Peyer's patch (tissue), 4 donors: ENCODE measurements around the gene NANOS1. TPM values are rescaled to one million over a fixed set of nuclear protein-coding genes. Genes with fewer than 3 reads are reported as not detected.

Source experiments
- DNase-seq, 3 donors: peaks; one replicate each; pipeline ENCODE4 v3.0.0-alpha.2; 2017 to 2019
- H3K27ac ChIP-seq, 4 donors: fragments of 200-600 bp; sonication (generic); one replicate each; pipeline ENCODE4 v1.5.1; 2016 to 2019
- H3K27me3 ChIP-seq, 2 donors: fragments of 200-600 bp; sonication (generic); one replicate each; pipeline ENCODE4 v1.5.1; 2019
- H3K36me3 ChIP-seq, 3 donors: fragments of 200-600 bp; sonication (generic); one replicate each; pipeline ENCODE4 v1.5.1; 2016 to 2019
- H3K4me1 ChIP-seq, 4 donors: fragments of 200-600 bp; sonication (generic); one replicate each; pipeline ENCODE4 v1.5.1; 2016 to 2019
- H3K4me3 ChIP-seq, 4 donors: fragments of 200-600 bp; sonication (generic); 1 replicate in 3 of 4; 2 replicates in 1 of 4; pipeline ENCODE4 v1.5.1; 2016 to 2019; ENCODE audit warnings: mild to moderate bottlenecking in 1 of 4
- H3K9me3 ChIP-seq, 4 donors: fragments of 200-600 bp; sonication (generic); one replicate each; pipeline ENCODE4 v1.5.1; 2016 to 2019; ENCODE audit warnings: mild to moderate bottlenecking in 1 of 4
- POLR2A ChIP-seq, 2 donors: fragments of 450-650 bp; IDR thresholded peaks; one replicate each; pipeline ENCODE4 v1.5.1; 2017; ENCODE audit warnings: antibody characterized with exemption in 2 of 2, mild to moderate bottlenecking in 2 of 2, moderate library complexity in 2 of 2
- total RNA-seq, 4 donors: library from RNA; depleted of rRNA; stranded (reverse); fragments of >200 nt; gene quantifications; one replicate each; pipeline ENCODE4 v1.1.0, GENCODE V29; 2016
- TF ChIP-seq, protein P1 (sequence below), 6 experiments: fragments of 450-650 bp in 4 of 6; fragments of 200-600 bp in 2 of 6; sonication (generic) in 1 of 6; IDR thresholded peaks; one replicate each; pipeline ENCODE4 v1.5.1; 2017 to 2019; ENCODE audit warnings: antibody characterized with exemption in 6 of 6, mild to moderate bottlenecking in 3 of 6, moderate library complexity in 1 of 6

Gene NANOS1
- total RNA-seq, 4 donors from 2014 or later = 0.13 to 9.9 TPM; not detected in 2

DNA sequence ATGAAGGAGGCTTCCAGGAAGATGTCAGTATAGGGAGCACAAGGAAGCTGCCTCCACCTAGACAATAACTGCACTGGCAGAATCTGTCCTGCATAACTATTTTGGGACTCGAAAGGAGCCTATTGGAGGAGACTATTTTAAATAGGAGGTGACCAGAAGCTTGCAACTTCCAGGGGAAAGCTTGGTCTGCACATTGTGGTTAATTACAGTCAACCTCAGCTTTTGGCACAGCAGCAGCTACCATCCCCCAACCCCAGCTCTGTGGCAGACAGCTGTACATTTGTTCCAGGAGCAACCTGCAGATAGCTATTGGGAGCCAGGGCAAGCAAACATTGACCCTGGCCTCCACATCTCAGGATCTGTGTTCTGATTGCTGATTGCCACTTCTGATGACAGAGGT is 46.3 kb upstream of the NANOS1 start:
- H3K27me3 ChIP-seq = no peaks in the 10 kb centered on the region
- no peak overlapping the region for H3K27ac ChIP-seq
- no peak for DNase-seq
- H3K4me1 ChIP-seq = no peaks in the 10 kb centered on the region
- no peaks in the 10 kb centered on the region for H3K9me3 ChIP-seq
- H3K4me3 ChIP-seq = no peak overlapping the region
- no peaks in the 10 kb centered on the region for H3K36me3 ChIP-seq
- TF ChIP-seq, protein P1, sequence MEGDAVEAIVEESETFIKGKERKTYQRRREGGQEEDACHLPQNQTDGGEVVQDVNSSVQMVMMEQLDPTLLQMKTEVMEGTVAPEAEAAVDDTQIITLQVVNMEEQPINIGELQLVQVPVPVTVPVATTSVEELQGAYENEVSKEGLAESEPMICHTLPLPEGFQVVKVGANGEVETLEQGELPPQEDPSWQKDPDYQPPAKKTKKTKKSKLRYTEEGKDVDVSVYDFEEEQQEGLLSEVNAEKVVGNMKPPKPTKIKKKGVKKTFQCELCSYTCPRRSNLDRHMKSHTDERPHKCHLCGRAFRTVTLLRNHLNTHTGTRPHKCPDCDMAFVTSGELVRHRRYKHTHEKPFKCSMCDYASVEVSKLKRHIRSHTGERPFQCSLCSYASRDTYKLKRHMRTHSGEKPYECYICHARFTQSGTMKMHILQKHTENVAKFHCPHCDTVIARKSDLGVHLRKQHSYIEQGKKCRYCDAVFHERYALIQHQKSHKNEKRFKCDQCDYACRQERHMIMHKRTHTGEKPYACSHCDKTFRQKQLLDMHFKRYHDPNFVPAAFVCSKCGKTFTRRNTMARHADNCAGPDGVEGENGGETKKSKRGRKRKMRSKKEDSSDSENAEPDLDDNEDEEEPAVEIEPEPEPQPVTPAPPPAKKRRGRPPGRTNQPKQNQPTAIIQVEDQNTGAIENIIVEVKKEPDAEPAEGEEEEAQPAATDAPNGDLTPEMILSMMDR (IDR thresholded peaks at IDR 0.05) = no peak
- TF ChIP-seq POLR2A (IDR thresholded peaks at IDR 0.05) = no peak

DNA sequence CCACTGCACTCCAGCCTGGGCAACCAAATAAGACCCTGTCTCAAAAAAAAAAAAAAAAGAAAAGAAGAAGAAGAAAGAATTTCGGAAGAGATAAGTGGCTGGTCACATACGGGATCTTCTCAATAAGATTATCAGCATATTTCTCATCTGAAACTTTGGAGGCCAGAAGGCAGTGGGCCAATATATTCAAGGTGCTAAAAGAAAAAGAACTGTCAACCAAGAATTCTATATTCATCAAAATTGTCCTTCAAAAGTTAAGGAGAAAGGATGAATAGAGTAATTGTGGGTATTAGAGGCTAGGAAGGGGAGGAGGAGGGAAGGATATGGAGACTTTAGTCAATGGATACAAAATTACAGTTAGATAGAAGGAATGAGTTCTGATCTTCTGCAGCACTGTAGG is 43.9 kb upstream of the NANOS1 start:
- Histone ChIP-seq H3K4me3 (no peak overlapping the region), H3K36me3 (no peaks in the 10 kb centered on the region), H3K4me1 (no peaks in the 10 kb centered on the region), H3K9me3 (no peaks in the 10 kb centered on the region), H3K27ac (no peak overlapping the region), H3K27me3 (no peaks in the 10 kb centered on the region)
- no peak for DNase-seq
- TF ChIP-seq POLR2A (IDR thresholded peaks at IDR 0.05) = no peak
- TF ChIP-seq, protein P1 (IDR thresholded peaks at IDR 0.05) = no peak

DNA sequence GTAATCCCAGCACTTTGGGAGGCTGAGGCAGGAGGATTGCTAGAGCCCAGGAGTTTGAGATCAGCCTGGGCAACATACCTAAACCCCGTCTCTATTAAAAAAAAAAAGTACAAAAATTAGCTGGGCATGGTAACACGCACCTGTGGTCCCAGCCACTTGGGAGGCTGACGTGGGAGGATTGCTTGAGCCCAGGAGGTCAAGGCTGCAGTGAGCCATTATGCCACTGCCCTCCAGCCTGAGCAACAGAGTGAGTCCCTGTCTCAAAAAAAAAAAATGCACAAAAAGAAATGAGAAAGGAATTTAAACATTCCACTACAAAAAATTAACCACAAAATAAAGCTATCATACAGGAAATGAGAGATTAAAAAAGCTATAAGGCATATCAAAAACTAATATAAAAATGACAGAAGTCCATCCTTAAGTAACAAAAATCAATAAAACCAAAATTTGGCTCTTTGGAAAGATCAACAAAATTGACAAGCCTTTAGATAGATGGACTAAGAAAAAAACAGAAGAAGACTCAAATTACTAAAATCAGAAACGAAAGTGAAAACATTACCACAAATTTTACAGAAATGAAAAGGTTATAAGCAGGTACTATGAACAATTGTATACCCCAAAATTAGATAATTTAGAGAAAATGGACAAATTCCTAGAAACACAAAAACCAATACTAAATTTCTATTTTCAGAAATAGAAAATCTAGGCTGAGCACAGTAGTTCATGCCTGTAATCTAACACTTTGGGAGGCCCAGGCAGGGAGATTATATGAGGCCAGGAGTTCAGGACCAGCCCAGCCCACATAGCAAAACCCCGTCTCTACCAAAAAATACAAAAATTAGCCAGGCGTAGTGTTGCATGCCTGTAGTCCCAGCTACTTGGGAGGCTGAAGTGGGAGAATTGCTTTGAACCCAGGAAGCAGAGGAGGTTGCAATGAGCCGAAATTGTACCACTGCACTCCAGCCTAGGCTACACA is 42.4 kb upstream of the NANOS1 start:
- H3K27me3 ChIP-seq = no peaks in the 10 kb centered on the region
- no peaks in the 10 kb centered on the region for H3K9me3 ChIP-seq
- no peaks in the 10 kb centered on the region for H3K4me1 ChIP-seq
- no peak for DNase-seq
- TF ChIP-seq, protein P1 (IDR thresholded peaks at IDR 0.05) = no peak
- no peak for TF ChIP-seq POLR2A (IDR thresholded peaks at IDR 0.05)
- H3K27ac ChIP-seq = no peak overlapping the region
- H3K4me3 ChIP-seq = no peak overlapping the region
- no peaks in the 10 kb centered on the region for H3K36me3 ChIP-seq

DNA sequence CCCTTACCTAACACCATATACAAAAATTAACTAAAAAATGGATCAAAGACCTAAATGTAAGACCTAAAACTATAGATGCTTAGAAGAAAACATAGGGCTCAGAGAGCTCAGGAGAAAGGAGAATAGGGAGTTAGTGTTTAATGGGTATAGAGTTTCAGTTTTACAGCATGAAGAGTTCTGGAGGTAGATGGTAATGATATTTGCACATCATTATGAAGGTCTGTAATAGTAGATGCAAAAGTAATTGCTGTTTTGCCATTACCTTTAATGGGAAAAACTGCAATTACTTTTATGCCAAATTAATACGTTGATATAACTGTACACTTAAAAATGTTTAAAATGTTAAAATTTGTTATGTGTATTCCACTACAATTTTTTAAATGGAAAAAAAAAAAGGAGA is 39.2 kb upstream of the NANOS1 start:
- no peak overlapping the region for H3K4me3 ChIP-seq
- no peak for DNase-seq
- TF ChIP-seq, protein P1 (IDR thresholded peaks at IDR 0.05) = no peak
- no peak for TF ChIP-seq POLR2A (IDR thresholded peaks at IDR 0.05)
- no peak overlapping the region for H3K27ac ChIP-seq
- no peaks in the 10 kb centered on the region for H3K27me3 ChIP-seq
- no peaks in the 10 kb centered on the region for H3K9me3 ChIP-seq
- H3K4me1 ChIP-seq = no peaks in the 10 kb centered on the region
- H3K36me3 ChIP-seq = no peaks in the 10 kb centered on the region

DNA sequence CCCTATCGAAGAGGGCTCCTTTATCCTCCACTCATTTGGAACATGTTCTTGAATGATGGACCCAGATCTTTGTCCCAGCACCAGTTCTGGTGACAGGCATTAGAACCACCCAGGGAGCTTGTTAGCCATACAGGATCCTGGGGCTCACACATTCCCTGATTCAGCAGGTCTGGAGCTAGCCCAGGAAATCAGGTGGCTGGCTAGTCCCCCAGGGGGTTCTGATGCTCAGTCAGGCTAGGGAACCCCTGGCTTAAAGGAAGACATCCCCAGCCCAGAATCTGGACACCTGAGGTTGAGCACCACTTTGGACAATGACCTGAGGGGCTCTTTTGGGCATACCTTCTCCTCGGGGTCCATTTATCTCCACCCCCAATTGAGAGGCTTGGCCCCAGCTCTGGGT is 37.0 kb upstream of the NANOS1 start:
- TF ChIP-seq, protein P1 (IDR thresholded peaks at IDR 0.05) = no peak
- TF ChIP-seq POLR2A (IDR thresholded peaks at IDR 0.05) = no peak
- Histone ChIP-seq H3K27ac (no peak overlapping the region), H3K36me3 (no peaks in the 10 kb centered on the region), H3K27me3 (no peaks in the 10 kb centered on the region), H3K4me3 (no peak overlapping the region), H3K4me1 (no peaks in the 10 kb centered on the region), H3K9me3 (no peaks in the 10 kb centered on the region)
- DNase-seq = no peak
